ENCODE measurements around the gene DLG5.

Gene DLG5

DNA sequence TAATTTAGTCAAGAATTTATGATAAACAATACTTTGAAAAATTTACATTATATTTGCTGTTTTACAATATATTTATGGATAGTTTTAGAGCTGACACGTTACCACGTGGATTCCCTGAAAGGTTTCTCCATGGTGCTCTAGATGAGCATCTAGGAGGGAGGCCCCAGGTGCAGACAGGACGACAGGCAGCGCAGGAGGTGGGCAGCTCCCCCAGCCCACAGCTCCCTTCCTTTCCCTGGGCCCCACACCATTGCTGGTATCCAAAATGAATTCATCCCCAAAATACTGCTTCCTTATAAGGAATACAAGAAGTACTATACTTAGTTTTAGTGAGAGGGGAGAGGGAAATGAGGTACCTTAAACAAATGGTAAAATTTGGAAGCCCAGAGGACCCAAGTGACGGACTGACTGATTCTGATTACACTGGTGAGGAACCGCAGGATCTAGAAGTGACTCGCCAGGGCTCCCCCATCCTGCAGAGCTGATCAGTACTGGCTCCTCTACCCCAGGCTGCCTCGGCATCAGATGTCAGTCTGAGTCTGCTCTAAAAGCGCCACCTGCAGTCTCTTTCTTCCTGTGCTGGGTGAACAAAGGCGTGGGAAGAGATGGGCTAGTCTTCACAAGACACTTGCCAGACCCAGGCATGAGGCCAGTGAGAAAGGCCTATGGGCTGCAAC, 89.2 kb downstream of the DLG5 start:
- Histone ChIP-seq H3K9me3 (ENCODE audit: control insufficient read depth, low read length) (no peaks in the 10 kb centered on the region), H3K4me1 (ENCODE audit: control insufficient read depth, insufficient read depth, low read length, poor library complexity, severe bottlenecking) (peaks cover 37% of the 10 kb centered on the region), H3K36me3 (ENCODE audit: control insufficient read depth, insufficient read depth, low read length) (no peaks in the 10 kb centered on the region), H3K27ac (ENCODE audit: insufficient read depth, low read length, poor library complexity, severe bottlenecking) (peak overlapping the region; percentile 74), H3K27me3 (replicated peaks; ENCODE audit: control insufficient read depth, insufficient read depth, low read length, poor library complexity, severe bottlenecking) (no peaks in the 10 kb centered on the region), H3K4me3 (ENCODE audit: insufficient read depth, low read depth, low read length, poor library complexity, severe bottlenecking) (no peak overlapping the region)
- peak; percentile 51 to 59 (median 56) for DNase-seq

DNA sequence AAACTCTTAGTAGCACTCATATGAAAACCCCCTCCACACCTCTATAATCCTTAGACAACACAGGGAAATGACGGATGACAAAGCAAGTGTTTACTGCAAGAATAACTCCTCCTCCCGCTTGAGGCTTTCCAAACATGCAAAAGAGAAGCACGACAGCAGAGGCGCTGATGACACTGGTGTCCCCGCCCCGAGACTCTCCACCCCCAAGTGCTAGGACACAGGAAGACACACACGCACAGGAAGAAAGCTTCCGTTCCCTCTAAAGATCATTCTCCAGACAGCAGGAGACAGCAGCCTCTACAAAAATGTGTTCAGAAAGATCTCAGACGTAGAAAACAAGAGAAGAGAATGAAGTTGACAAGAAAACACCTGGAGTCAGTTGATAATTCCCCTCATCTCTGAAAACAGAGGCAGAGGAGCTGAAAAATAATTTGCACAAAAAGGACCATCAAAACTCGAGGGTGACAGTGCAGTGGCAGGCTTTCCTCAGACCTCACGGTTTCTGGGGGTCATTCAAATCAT, 90.2 kb downstream of the DLG5 start:
- Histone ChIP-seq H3K36me3 (ENCODE audit: control insufficient read depth, insufficient read depth, low read length) (no peaks in the 10 kb centered on the region), H3K27ac (ENCODE audit: insufficient read depth, low read length, poor library complexity, severe bottlenecking) (peak overlapping the region; percentile 74), H3K27me3 (replicated peaks; ENCODE audit: control insufficient read depth, insufficient read depth, low read length, poor library complexity, severe bottlenecking) (no peaks in the 10 kb centered on the region), H3K9me3 (ENCODE audit: control insufficient read depth, low read length) (no peaks in the 10 kb centered on the region), H3K4me1 (ENCODE audit: control insufficient read depth, insufficient read depth, low read length, poor library complexity, severe bottlenecking) (peaks cover 42% of the 10 kb centered on the region), H3K4me3 (ENCODE audit: insufficient read depth, low read depth, low read length, poor library complexity, severe bottlenecking) (no peak overlapping the region)
- peak; percentile 70 to 81 (median 72) for DNase-seq

DNA sequence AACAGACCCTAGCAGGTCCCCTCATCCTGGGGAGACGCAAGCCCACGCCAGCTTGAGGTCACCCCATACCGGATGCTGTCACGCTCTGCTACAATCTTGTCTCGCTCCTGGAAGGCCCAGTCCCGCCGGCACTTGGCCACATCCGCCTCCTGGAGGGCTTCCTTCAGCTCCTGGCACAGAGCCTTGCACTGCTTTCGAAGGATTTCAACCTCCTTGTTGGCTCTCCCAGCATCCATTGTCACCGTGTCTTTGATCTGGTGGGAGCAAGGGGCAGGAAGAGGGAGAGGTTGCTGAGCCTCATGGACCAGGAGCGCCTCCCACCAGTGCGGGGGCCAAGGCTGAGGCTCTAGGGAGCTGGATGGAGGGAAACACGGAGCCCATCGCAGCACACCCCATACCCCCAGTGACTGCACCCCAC, 90.9 kb downstream of the DLG5 start:
- H3K4me1 ChIP-seq (ENCODE audit: control insufficient read depth, insufficient read depth, low read length, poor library complexity, severe bottlenecking): peaks cover 46% of the 10 kb centered on the region
- no peak for DNase-seq
- no peaks in the 10 kb centered on the region for H3K9me3 ChIP-seq (ENCODE audit: control insufficient read depth, low read length)
- H3K27ac ChIP-seq (ENCODE audit: insufficient read depth, low read length, poor library complexity, severe bottlenecking): peak overlapping the region; percentile 74
- no peak overlapping the region for H3K4me3 ChIP-seq (ENCODE audit: insufficient read depth, low read depth, low read length, poor library complexity, severe bottlenecking)
- H3K36me3 ChIP-seq (ENCODE audit: control insufficient read depth, insufficient read depth, low read length): no peaks in the 10 kb centered on the region
- no peaks in the 10 kb centered on the region for H3K27me3 ChIP-seq (replicated peaks; ENCODE audit: control insufficient read depth, insufficient read depth, low read length, poor library complexity, severe bottlenecking)

DNA sequence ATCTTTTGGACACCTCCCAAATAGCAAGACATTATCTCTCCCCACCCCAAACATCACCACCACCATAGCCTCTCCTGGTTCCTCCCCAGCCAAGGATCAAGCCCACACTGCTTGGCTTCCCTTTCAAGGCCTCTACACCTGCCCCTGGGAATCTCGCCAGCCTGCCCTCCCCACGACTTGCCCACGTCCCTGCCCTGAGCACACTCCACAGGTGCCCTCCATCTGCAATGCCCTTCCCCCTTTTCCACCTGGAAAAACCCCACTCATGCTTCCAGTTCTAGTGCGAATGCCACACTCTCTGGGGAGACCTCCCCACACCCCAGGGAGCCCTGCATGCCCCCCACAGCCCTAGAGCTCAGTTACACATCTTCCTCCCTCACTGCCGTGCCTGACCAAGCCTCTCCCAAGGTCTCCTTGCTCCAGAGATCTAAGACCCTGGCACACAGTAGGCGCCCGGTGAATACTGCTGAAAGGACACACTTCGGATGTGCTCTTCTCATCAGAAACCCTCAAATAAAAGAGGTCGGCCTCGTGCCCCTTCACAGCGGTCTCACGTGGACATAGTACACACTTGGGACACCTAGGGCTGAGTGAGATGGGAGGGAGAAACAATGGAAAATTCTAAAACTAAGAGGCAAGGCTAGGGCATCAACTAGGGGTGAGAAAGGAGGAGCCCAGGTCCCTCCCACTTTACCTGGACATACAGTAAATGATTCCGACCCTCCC, 91.4 kb downstream of the DLG5 start:
- Histone ChIP-seq H3K4me1 (ENCODE audit: control insufficient read depth, insufficient read depth, low read length, poor library complexity, severe bottlenecking) (peaks cover 48% of the 10 kb centered on the region), H3K9me3 (ENCODE audit: control insufficient read depth, low read length) (no peaks in the 10 kb centered on the region), H3K36me3 (ENCODE audit: control insufficient read depth, insufficient read depth, low read length) (no peaks in the 10 kb centered on the region), H3K27me3 (replicated peaks; ENCODE audit: control insufficient read depth, insufficient read depth, low read length, poor library complexity, severe bottlenecking) (no peaks in the 10 kb centered on the region), H3K27ac (ENCODE audit: insufficient read depth, low read length, poor library complexity, severe bottlenecking) (peak overlapping the region; percentile 74), H3K4me3 (ENCODE audit: insufficient read depth, low read depth, low read length, poor library complexity, severe bottlenecking) (no peak overlapping the region)
- DNase-seq: no peak

DNA sequence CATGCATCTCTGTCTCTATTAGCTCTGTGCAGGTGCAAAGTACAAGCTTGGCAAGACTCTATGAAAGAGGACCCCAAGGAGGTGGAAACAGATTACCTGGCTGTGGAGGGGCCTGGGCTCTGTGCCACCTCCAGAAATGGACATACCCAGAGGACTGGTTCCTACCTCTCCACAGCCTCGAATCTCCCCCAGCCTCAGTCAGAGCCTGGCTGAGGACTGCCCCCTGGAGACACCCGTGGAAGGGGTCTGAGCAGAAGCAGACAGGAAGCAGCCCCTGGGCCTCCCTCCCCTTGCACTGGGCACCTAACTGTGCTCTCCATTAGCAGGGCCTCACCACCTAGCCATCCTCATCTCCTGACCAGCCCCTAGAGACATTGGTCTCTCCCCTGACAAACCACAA, 92.0 kb downstream of the DLG5 start:
- no peaks in the 10 kb centered on the region for H3K9me3 ChIP-seq (ENCODE audit: control insufficient read depth, low read length)
- no peak for DNase-seq
- no peaks in the 10 kb centered on the region for H3K27me3 ChIP-seq (replicated peaks; ENCODE audit: control insufficient read depth, insufficient read depth, low read length, poor library complexity, severe bottlenecking)
- H3K36me3 ChIP-seq (ENCODE audit: control insufficient read depth, insufficient read depth, low read length): no peaks in the 10 kb centered on the region
- peak overlapping the region; percentile 13 for H3K27ac ChIP-seq (ENCODE audit: insufficient read depth, low read length, poor library complexity, severe bottlenecking)
- H3K4me1 ChIP-seq (ENCODE audit: control insufficient read depth, insufficient read depth, low read length, poor library complexity, severe bottlenecking): peaks cover 48% of the 10 kb centered on the region
- H3K4me3 ChIP-seq (ENCODE audit: insufficient read depth, low read depth, low read length, poor library complexity, severe bottlenecking): no peak overlapping the region

DNA sequence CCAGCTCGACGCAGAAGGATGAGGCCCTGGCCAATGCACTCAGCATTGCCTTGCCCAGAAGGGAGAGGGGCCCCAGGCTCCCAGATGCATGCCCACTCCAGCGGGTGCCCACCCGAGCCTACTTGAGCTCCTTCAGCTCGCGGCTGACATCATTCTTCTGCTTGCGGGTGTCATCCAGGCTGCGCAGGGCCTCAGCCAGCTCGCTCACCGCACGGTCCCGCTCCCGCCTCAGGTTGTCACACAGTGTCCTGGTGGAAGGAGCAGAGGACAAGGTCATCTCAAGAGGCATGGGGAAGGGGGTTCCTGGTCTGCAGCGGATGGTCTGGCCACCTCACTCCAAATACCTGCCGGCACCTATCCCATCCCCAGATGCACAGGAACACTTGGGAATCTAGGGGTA, 92.8 kb downstream of the DLG5 start:
- Histone ChIP-seq H3K27ac (ENCODE audit: insufficient read depth, low read length, poor library complexity, severe bottlenecking) (no peak overlapping the region), H3K9me3 (ENCODE audit: control insufficient read depth, low read length) (no peaks in the 10 kb centered on the region), H3K36me3 (ENCODE audit: control insufficient read depth, insufficient read depth, low read length) (no peaks in the 10 kb centered on the region), H3K27me3 (replicated peaks; ENCODE audit: control insufficient read depth, insufficient read depth, low read length, poor library complexity, severe bottlenecking) (no peaks in the 10 kb centered on the region), H3K4me1 (ENCODE audit: control insufficient read depth, insufficient read depth, low read length, poor library complexity, severe bottlenecking) (peaks cover 48% of the 10 kb centered on the region), H3K4me3 (ENCODE audit: insufficient read depth, low read depth, low read length, poor library complexity, severe bottlenecking) (no peak overlapping the region)
- DNase-seq: no peak

DNA sequence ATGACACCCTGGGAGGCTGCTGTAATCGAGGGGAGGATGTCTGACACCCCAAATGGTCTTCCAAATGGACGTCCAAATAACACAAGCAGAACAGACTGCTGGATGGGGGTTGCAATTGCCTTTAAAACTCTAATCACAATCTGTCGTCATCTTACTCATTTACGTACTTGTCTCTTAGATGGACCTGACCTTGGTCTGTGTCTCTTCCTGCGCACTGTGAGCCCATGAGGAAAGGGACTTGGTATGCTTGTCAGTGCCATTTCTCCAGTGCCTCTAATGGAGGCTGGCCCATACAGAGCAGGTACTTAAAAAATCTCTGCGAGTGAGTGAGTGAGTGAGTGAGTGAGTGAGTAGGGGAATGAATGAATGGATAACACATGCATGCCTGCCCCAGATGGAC, 93.3 kb downstream of the DLG5 start:
- Histone ChIP-seq H3K27me3 (replicated peaks; ENCODE audit: control insufficient read depth, insufficient read depth, low read length, poor library complexity, severe bottlenecking) (no peaks in the 10 kb centered on the region), H3K36me3 (ENCODE audit: control insufficient read depth, insufficient read depth, low read length) (no peaks in the 10 kb centered on the region), H3K9me3 (ENCODE audit: control insufficient read depth, low read length) (no peaks in the 10 kb centered on the region), H3K4me1 (ENCODE audit: control insufficient read depth, insufficient read depth, low read length, poor library complexity, severe bottlenecking) (peaks cover 48% of the 10 kb centered on the region), H3K27ac (ENCODE audit: insufficient read depth, low read length, poor library complexity, severe bottlenecking) (peak overlapping the region; percentile 60), H3K4me3 (ENCODE audit: insufficient read depth, low read depth, low read length, poor library complexity, severe bottlenecking) (no peak overlapping the region)
- DNase-seq: no peak

DNA sequence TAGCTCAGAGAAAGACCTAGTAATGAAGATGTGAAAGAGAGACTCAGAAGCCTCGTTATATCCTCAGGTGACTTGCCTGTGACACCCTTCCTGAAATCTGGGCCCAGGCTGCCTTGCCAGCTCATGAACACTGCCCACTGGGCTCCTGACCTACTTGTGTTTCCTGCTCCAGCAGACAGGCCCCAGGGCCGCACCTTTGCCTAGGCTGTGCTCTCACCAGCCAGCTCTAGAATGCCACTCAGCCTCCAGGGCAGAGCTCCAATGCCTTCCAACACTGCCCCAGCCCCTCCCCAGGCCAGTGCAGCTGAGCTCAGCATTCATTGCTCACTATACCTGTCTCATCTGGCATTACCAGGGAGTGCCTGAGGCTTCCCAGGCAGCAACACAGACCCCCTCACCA, 94.3 kb downstream of the DLG5 start:
- peak overlapping the region; percentile 60 for H3K27ac ChIP-seq (ENCODE audit: insufficient read depth, low read length, poor library complexity, severe bottlenecking)
- H3K9me3 ChIP-seq (ENCODE audit: control insufficient read depth, low read length): no peaks in the 10 kb centered on the region
- no peaks in the 10 kb centered on the region for H3K36me3 ChIP-seq (ENCODE audit: control insufficient read depth, insufficient read depth, low read length)
- H3K4me3 ChIP-seq (ENCODE audit: insufficient read depth, low read depth, low read length, poor library complexity, severe bottlenecking): no peak overlapping the region
- peaks cover 40% of the 10 kb centered on the region for H3K4me1 ChIP-seq (ENCODE audit: control insufficient read depth, insufficient read depth, low read length, poor library complexity, severe bottlenecking)
- no peaks in the 10 kb centered on the region for H3K27me3 ChIP-seq (replicated peaks; ENCODE audit: control insufficient read depth, insufficient read depth, low read length, poor library complexity, severe bottlenecking)
- peak; percentile 59 to 65 (median 65) for DNase-seq

DNA sequence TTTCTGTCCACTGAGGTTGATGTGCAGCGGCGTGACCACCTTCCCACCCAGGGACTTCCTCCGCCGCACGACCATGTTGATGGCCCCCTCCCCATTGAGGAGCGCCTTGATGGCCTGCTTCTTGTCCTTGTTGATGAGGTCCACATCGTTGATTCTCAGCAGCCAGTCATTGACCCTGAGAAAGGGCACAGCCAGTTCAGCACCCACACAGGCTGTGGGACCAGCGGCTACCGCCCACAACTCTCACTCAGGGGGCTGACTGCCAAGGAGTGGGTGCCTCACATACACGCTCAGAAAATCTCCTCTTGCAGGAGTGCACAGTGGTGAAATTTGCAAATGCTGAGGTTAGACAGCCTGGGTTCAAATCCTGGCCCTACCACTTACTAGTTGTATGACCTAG, 97.2 kb downstream of the DLG5 start:
- Histone ChIP-seq H3K4me1 (ENCODE audit: control insufficient read depth, insufficient read depth, low read length, poor library complexity, severe bottlenecking) (peaks cover 18% of the 10 kb centered on the region), H3K27ac (ENCODE audit: insufficient read depth, low read length, poor library complexity, severe bottlenecking) (no peak overlapping the region), H3K36me3 (ENCODE audit: control insufficient read depth, insufficient read depth, low read length) (no peaks in the 10 kb centered on the region), H3K4me3 (ENCODE audit: insufficient read depth, low read depth, low read length, poor library complexity, severe bottlenecking) (no peak overlapping the region), H3K9me3 (ENCODE audit: control insufficient read depth, low read length) (no peaks in the 10 kb centered on the region), H3K27me3 (replicated peaks; ENCODE audit: control insufficient read depth, insufficient read depth, low read length, poor library complexity, severe bottlenecking) (no peaks in the 10 kb centered on the region)
- no peak for DNase-seq

DNA sequence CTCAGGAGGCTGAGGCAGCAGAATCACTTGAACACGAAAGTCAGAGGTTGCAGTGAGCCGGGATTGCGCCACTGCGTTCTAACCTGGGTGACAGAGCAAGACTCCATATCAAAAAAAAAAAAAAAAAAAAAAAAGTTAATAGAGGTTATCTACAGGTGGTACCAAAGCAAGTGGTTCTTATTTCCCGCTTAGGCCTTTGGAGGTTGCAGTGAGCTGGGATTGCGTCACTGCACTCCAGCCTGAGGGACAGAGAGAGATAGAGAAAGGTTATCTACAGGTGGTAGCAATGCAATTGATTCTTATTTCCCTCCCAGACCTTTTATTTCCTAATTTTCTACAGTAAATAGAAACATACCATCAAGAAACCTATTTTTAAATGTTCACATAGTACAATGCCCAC, 98.2 kb downstream of the DLG5 start:
- no peaks in the 10 kb centered on the region for H3K36me3 ChIP-seq (ENCODE audit: control insufficient read depth, insufficient read depth, low read length)
- no peak overlapping the region for H3K4me3 ChIP-seq (ENCODE audit: insufficient read depth, low read depth, low read length, poor library complexity, severe bottlenecking)
- no peaks in the 10 kb centered on the region for H3K27me3 ChIP-seq (replicated peaks; ENCODE audit: control insufficient read depth, insufficient read depth, low read length, poor library complexity, severe bottlenecking)
- H3K27ac ChIP-seq (ENCODE audit: insufficient read depth, low read length, poor library complexity, severe bottlenecking): no peak overlapping the region
- no peaks in the 10 kb centered on the region for H3K9me3 ChIP-seq (ENCODE audit: control insufficient read depth, low read length)
- peaks cover 18% of the 10 kb centered on the region for H3K4me1 ChIP-seq (ENCODE audit: control insufficient read depth, insufficient read depth, low read length, poor library complexity, severe bottlenecking)
- DNase-seq: no peak

Data from effector memory CD4-positive, alpha-beta T cell (primary cell).